K562 (cell line): ENCODE measurements around the gene TLCD1. TPM values are rescaled to one million over a fixed set of nuclear protein-coding genes. Genes with fewer than 3 reads are reported as not detected.

Experiments used
- DMBX1 ChIP-seq: fragments of 250-450 bp; sonication (Bioruptor Pico); IDR thresholded peaks from 2 replicates; pipeline ENCODE4 v1.8.0; 2022; ENCODE audit warnings: inconsistent platforms, mild to moderate bottlenecking, moderate library complexity, borderline replicate concordance
- EGR1 ChIP-seq: fragments of 450-650 bp; conservative IDR thresholded peaks from 2 replicates; pipeline ENCODE4 v1.6.1; 2017; ENCODE audit warnings: mild to moderate bottlenecking
- KAT8 ChIP-seq: fragments of 450-650 bp; IDR thresholded peaks from 2 replicates; pipeline ENCODE4 v1.6.1; 2016; ENCODE audit warnings: low read depth, mild to moderate bottlenecking
- LARP7 ChIP-seq: fragments of 450-650 bp; IDR thresholded peaks from 2 replicates; pipeline ENCODE4 v1.6.1; 2016
- MTA2 ChIP-seq: fragments of 450-650 bp; IDR thresholded peaks from 2 replicates; pipeline ENCODE4 v1.6.1; 2016; ENCODE audit warnings: low read depth
- POLR2B ChIP-seq: fragments of 450-650 bp; IDR thresholded peaks from 2 replicates; pipeline ENCODE4 v1.6.1; 2018; ENCODE audit warnings: low read depth; ENCODE audit not compliant: partially characterized antibody
- RBM34 ChIP-seq: fragments of 200-400 bp; formaldehyde crosslinking; IDR thresholded peaks from 2 replicates; pipeline ENCODE4 v1.6.1; 2018; ENCODE audit warnings: low read length, borderline replicate concordance; ENCODE audit not compliant: insufficient read depth
- TBL1XR1 ChIP-seq, 2 experiments: IDR thresholded peaks; 2 replicates each; pipeline ENCODE4 v1.6.1; 2012; ENCODE audit warnings: improper control_type of control experiment in 2 of 2, low read length in 2 of 2, mild to moderate bottlenecking in 1 of 2
- YBX1 ChIP-seq: fragments of 450-650 bp; IDR thresholded peaks from 2 replicates; pipeline ENCODE4 v1.7.1; 2016; ENCODE audit warnings: mild to moderate bottlenecking
- ZKSCAN3 ChIP-seq: fragments of 250-450 bp; sonication (Bioruptor Pico); IDR thresholded peaks from 2 replicates; pipeline ENCODE4 v1.4.0; 2020
- ZNF140 ChIP-seq: fragments of 250-450 bp; sonication (Bioruptor Pico); IDR thresholded peaks from 2 replicates; pipeline ENCODE4 v1.8.0; 2021; ENCODE audit warnings: moderate library complexity, mild to moderate bottlenecking, inconsistent platforms
- ZNF146 ChIP-seq: IDR thresholded peaks from one replicate; pipeline ENCODE4 v1.6.1; 2018; ENCODE audit warnings: missing compliant biosample characterization; ENCODE audit not compliant: unreplicated experiment
- ZNF274 ChIP-seq: IDR thresholded peaks from 2 replicates; pipeline ENCODE4 v1.6.1; 2011; ENCODE audit warnings: low read depth, mild to moderate bottlenecking, low read length, moderate library complexity, borderline replicate concordance
- ZNF57 ChIP-seq: fragments of 450-650 bp; formaldehyde crosslinking; IDR thresholded peaks from 2 replicates; pipeline ENCODE4 v1.4.0; 2020; ENCODE audit warnings: mild to moderate bottlenecking, moderate library complexity
- polyA plus RNA-seq, 8 experiments: library from polyadenylated mRNA; depleted of rRNA in 4 of 8; stranded (reverse) in 5 of 8; unstranded in 3 of 8; fragments of >200 nt; fragmentation: Nextera tagmentation in 2 of 8; fragmentation: Illumina TruSeq in 1 of 8; extraction: Ambion mirVana in 2 of 8; extraction: Trizol in 1 of 8; gene quantifications; 2 replicates each; pipeline versions ENCODE4 v1.2.1 to v1.2.3, GENCODE V29; 2011 to 2014; ENCODE audit warnings: inconsistent platforms in 1 of 8, missing spikeins in 1 of 8
- total RNA-seq, 7 experiments: library from RNA; depleted of rRNA in 6 of 7; stranded (reverse); fragments of >200 nt in 6 of 7; fragmentation: Illumina TruSeq in 2 of 7; extraction: Trizol in 2 of 7; gene quantifications; 2 replicates each; pipeline versions ENCODE4 v1.2.1 to v1.2.3, GENCODE V29; 2011 to 2021; ENCODE audit warnings: low replicate concordance in 1 of 7
- TF ChIP-seq, protein P1 (sequence below), 2 experiments: fragments of 450-650 bp in 1 of 2; sonication (generic) in 1 of 2; formaldehyde crosslinking in 1 of 2; IDR thresholded peaks; 2 replicates each; pipeline versions ENCODE4 v1.7.1 to v1.9.0; 2016 to 2022; ENCODE audit warnings: inconsistent platforms in 1 of 2, mild to moderate bottlenecking in 1 of 2, missing genetic modification reagents in 1 of 2
- TF ChIP-seq, protein P2 (sequence below): fragments of 250-450 bp; sonication (Bioruptor Pico); IDR thresholded peaks from 2 replicates; pipeline ENCODE4 v1.5.0; 2021; ENCODE audit warnings: mild to moderate bottlenecking, moderate library complexity

The TLCD1 gene
- total and polyA plus RNA-seq, 9 of the 15 experiments (the other 6 are each of a cell fraction or from before 2014, with no cell fraction given), result 6.8 to 37.7 (median 21.7) TPM

DNA sequence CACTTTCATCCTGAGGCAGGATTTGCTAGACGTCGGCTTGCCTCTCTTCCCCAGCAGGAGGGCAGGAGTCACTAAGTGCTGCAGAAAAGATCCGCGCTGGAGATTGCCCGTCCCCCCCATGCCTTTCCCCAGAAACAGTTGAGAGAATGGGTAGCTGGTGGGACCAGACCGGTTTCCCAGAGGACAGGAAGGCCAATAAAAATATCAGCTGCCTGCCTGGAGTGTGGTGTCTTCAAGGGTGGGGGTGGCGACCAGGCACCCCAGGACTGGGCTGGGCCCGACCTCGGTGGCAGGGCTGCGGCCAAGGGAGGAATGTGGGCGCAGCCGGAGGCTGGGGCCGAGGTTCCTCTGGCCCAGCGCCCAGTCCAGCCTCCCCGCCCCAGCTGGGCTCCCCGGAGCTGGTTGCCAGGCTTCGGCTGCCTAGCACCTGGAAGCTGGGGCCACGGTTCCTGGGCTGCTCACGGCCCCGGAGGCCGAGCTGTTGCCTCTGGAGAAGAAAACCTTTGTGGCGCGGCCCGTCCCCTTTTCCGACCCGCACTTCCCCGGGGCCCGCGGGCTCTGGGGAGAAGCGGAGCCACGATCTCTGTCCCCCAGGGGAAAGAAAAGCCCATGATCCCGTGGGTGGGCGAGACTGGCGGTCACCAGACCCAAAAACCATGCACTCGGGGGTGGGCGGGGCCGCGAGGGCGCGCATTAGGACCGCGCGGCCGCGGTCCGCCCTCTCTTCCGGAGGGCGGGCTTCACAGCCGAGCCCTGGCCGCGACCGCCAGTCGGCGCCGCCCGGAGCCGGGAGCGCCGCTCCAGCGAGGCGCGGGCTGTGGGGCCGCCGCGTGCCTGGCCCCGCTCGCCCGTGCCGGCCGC lies 17.4 kb upstream of the TLCD1 start, which contains the start of gene TRAF4 (continued):
- TF ChIP-seq, protein P1, sequence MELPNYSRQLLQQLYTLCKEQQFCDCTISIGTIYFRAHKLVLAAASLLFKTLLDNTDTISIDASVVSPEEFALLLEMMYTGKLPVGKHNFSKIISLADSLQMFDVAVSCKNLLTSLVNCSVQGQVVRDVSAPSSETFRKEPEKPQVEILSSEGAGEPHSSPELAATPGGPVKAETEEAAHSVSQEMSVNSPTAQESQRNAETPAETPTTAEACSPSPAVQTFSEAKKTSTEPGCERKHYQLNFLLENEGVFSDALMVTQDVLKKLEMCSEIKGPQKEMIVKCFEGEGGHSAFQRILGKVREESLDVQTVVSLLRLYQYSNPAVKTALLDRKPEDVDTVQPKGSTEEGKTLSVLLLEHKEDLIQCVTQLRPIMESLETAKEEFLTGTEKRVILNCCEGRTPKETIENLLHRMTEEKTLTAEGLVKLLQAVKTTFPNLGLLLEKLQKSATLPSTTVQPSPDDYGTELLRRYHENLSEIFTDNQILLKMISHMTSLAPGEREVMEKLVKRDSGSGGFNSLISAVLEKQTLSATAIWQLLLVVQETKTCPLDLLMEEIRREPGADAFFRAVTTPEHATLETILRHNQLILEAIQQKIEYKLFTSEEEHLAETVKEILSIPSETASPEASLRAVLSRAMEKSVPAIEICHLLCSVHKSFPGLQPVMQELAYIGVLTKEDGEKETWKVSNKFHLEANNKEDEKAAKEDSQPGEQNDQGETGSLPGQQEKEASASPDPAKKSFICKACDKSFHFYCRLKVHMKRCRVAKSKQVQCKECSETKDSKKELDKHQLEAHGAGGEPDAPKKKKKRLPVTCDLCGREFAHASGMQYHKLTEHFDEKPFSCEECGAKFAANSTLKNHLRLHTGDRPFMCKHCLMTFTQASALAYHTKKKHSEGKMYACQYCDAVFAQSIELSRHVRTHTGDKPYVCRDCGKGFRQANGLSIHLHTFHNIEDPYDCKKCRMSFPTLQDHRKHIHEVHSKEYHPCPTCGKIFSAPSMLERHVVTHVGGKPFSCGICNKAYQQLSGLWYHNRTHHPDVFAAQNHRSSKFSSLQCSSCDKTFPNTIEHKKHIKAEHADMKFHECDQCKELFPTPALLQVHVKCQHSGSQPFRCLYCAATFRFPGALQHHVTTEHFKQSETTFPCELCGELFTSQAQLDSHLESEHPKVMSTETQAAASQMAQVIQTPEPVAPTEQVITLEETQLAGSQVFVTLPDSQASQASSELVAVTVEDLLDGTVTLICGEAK (IDR thresholded peaks at IDR 0.05), result no peak
- TF ChIP-seq, protein P1 (CRISPR knock-in tag; IDR thresholded peaks at IDR 0.05), result no peak
- TF ChIP-seq ZKSCAN3 (CRISPR knock-in tag) (no peak), YBX1 (no peak), DMBX1 (CRISPR knock-in tag) (peak; percentile 69; the same call in 1 of the 2 replicates), EGR1 (peak; percentile 81), RBM34 (no peak), KAT8 (no peak), ZNF140 (CRISPR knock-in tag) (no peak), MTA2 (no peak), ZNF146 (CRISPR knock-in tag) (no peak), ZNF57 (no peak), LARP7 (no peak), ZNF274 (no peak), POLR2B (no peak), TBL1XR1 (IDR thresholded peaks at IDR 0.05; ENCODE audit: low read length in 2 of 2) (peak in 1 of 2 experiments; percentile 37; a peak in 1 of 4 replicates)
- TF ChIP-seq, protein P2, sequence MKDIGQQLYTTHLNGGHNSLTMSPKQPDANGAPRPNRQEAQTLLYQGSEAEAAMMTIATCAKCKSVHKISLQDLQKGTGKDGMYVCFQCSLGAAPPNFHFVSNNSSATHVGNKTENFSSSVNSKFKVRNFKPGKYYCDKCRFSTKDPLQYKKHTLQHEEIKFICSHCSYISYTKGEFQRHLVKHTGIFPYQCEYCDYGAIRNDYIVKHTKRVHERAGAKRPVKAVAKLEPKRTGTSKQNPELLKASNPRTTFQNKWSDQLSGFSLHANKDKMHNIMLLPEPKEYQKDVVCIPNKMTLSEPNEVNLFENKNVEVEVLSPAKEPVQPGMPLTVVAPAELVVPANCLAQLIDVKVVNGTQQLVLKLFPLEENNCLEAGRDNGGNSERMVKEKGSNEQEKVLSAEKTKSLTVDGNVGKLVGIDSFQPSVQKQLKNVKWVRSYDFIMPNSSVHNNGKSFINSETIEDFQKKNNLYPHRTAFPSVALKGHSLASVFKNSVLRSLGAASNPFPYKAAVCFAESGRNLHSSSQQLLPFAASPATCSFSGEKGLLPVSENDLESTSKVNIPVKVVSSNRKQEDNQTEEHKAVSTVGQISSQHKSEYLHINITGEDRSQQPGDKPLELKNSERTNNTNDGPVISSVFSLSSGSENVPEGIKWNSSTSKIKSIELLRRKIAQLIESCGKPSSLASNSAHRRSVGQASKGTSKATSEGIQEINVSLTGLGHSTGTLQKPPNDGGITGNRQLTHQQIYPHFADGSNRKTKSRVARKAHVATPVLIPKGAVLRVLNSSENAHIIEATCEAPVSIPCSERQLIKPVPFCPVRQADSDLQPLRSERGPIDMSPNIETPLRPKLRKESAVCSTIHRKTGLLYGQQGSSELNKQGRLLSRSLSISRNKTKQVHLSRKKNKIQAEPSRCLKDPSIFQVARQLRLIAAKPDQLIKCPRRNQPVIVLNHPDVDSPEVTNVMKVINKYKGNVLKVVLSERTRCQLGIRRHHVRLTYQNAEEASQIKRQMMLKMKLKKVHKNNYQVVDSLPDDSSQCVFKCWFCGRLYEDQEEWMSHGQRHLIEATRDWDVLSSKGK (CRISPR knock-in tag), result no peak
